MM.1S (cell line): Measurements from ENCODE around the gene GPR153.

Experiments used
- DNase-seq: peaks from one replicate; pipeline ENCODE4 v3.0.0-alpha.2; 2015
- H2AFZ ChIP-seq: fragments of 300-600 bp; sonication (generic); 2 replicates; pipeline ENCODE4 v1.6.0; 2016; ENCODE audit warnings: antibody characterized with exemption, low read length
- H3F3A ChIP-seq: fragments of 300-600 bp; sonication (generic); 2 replicates; pipeline ENCODE4 v1.6.1; 2016; ENCODE audit warnings: mild to moderate bottlenecking, antibody characterized with exemption, low read length, moderate library complexity, mixed read lengths; ENCODE audit not compliant: insufficient read depth
- H3K27ac ChIP-seq: fragments of 300-600 bp; sonication (generic); 2 replicates; pipeline ENCODE4 v1.5.1; 2016; ENCODE audit warnings: mild to moderate bottlenecking, low read length
- H3K27me3 ChIP-seq: fragments of 300-600 bp; sonication (generic); replicated peaks from 2 replicates; pipeline ENCODE4 v1.6.0; 2016; ENCODE audit warnings: low read length; ENCODE audit not compliant: insufficient read depth
- H3K36me3 ChIP-seq: fragments of 300-600 bp; sonication (generic); replicated peaks from 2 replicates; pipeline ENCODE4 v1.6.1; 2016; ENCODE audit warnings: mild to moderate bottlenecking, low read length, mixed read lengths; ENCODE audit not compliant: insufficient read depth
- H3K4me1 ChIP-seq: fragments of 300-600 bp; sonication (generic); 2 replicates; pipeline ENCODE4 v1.6.1; 2016; ENCODE audit warnings: low read length, mixed read lengths
- H3K4me2 ChIP-seq: fragments of 300-600 bp; sonication (generic); 2 replicates; pipeline ENCODE4 v1.6.0; 2016; ENCODE audit warnings: low read depth, low read length
- H3K4me3 ChIP-seq: fragments of 300-600 bp; sonication (generic); 2 replicates; pipeline ENCODE4 v1.5.1; 2016; ENCODE audit warnings: low read length, mixed read lengths
- H3K79me2 ChIP-seq: fragments of 300-600 bp; sonication (generic); 2 replicates; pipeline ENCODE4 v1.6.1; 2016; ENCODE audit warnings: mixed run types, low read length, mixed read lengths
- H3K9ac ChIP-seq: fragments of 300-600 bp; sonication (generic); 2 replicates; pipeline ENCODE4 v1.6.1; 2016; ENCODE audit warnings: low read length, mixed read lengths
- H3K9me2 ChIP-seq: fragments of 300-600 bp; sonication (generic); replicated peaks from 2 replicates; pipeline ENCODE4 v1.6.1; 2016; ENCODE audit warnings: mild to moderate bottlenecking, low read length, mixed read lengths; ENCODE audit not compliant: insufficient read depth
- H3K9me3 ChIP-seq: fragments of 300-600 bp; sonication (generic); replicated peaks from 2 replicates; pipeline ENCODE4 v1.6.1; 2016; ENCODE audit warnings: mild to moderate bottlenecking, low read length, mixed read lengths; ENCODE audit not compliant: insufficient read depth
- H4K20me1 ChIP-seq: fragments of 300-600 bp; sonication (generic); 2 replicates; pipeline ENCODE4 v1.6.1; 2016; ENCODE audit warnings: mild to moderate bottlenecking, low read length, moderate library complexity, mixed read lengths; ENCODE audit not compliant: insufficient read depth
- CTCF ChIP-seq: fragments of 300-600 bp; sonication (generic); IDR thresholded peaks from 2 replicates; pipeline ENCODE4 v1.5.1; 2016; ENCODE audit warnings: antibody characterized with exemption, low read length, mixed read lengths
- EZH2 ChIP-seq: fragments of 300-600 bp; sonication (generic); optimal IDR thresholded peaks from 2 replicates; pipeline ENCODE3; 2017; ENCODE audit warnings: low read depth, mild to moderate bottlenecking, antibody characterized with exemption, low read length, mixed read lengths
- EZH2phosphoT487 ChIP-seq: fragments of 300-600 bp; sonication (generic); IDR thresholded peaks from 2 replicates; pipeline ENCODE4 v1.6.1; 2018; ENCODE audit warnings: antibody characterized with exemption, low read length

Gene GPR153

GRCh38 chr1:6298940-6299465, 38.1 kb upstream of the GPR153 start:
- Histone ChIP-seq H3K36me3 (no peaks in the 10 kb centered on the region), H3K4me3 (no peak overlapping the region), H3K27me3 (no peaks in the 10 kb centered on the region), H3K4me1 (no peaks in the 10 kb centered on the region), H3K4me2 (no peak overlapping the region), H3K9ac (no peak overlapping the region), H3F3A (no peaks in the 10 kb centered on the region), H3K9me3 (no peaks in the 10 kb centered on the region), H3K27ac (no peak overlapping the region), H3K79me2 (no peaks in the 10 kb centered on the region), H2AFZ (no peak overlapping the region), H4K20me1 (no peaks in the 10 kb centered on the region), H3K9me2 (no peaks in the 10 kb centered on the region)
- DNase-seq = no peak
- no peak for TF ChIP-seq EZH2
- TF ChIP-seq CTCF = no peak
- no peak for TF ChIP-seq EZH2phosphoT487

- Histone ChIP-seq H3K4me3 (no peak overlapping the region), H3K27ac (no peak overlapping the region), H2AFZ (no peak overlapping the region), H3K36me3 (no peaks in the 10 kb centered on the region), H3K4me1 (no peaks in the 10 kb centered on the region), H3K9me3 (no peaks in the 10 kb centered on the region), H3K27me3 (no peaks in the 10 kb centered on the region), H3F3A (no peaks in the 10 kb centered on the region), H3K9ac (no peak overlapping the region), H4K20me1 (no peaks in the 10 kb centered on the region), H3K4me2 (no peak overlapping the region), H3K79me2 (no peaks in the 10 kb centered on the region), H3K9me2 (no peaks in the 10 kb centered on the region)
- DNase-seq = no peak
- TF ChIP-seq EZH2phosphoT487 (no peak), CTCF (no peak), EZH2 (no peak)
These were observed 37.6 kb upstream of the GPR153 start for GRCh38 chr1:6298530-6298929.

GRCh38 chr1:6295910-6296309, 35.0 kb upstream of the GPR153 start:
- DNase-seq = no peak
- H3K9ac ChIP-seq = no peak overlapping the region
- H3F3A ChIP-seq = no peaks in the 10 kb centered on the region
- no peaks in the 10 kb centered on the region for H3K36me3 ChIP-seq
- H3K9me2 ChIP-seq = no peaks in the 10 kb centered on the region
- no peak for TF ChIP-seq CTCF
- TF ChIP-seq EZH2 = no peak
- TF ChIP-seq EZH2phosphoT487 = no peak
- no peaks in the 10 kb centered on the region for H3K4me1 ChIP-seq
- H3K9me3 ChIP-seq = no peaks in the 10 kb centered on the region
- H2AFZ ChIP-seq = no peak overlapping the region
- H3K4me2 ChIP-seq = no peak overlapping the region
- H3K4me3 ChIP-seq = no peak overlapping the region
- no peaks in the 10 kb centered on the region for H4K20me1 ChIP-seq
- no peaks in the 10 kb centered on the region for H3K79me2 ChIP-seq
- H3K27me3 ChIP-seq = no peaks in the 10 kb centered on the region
- H3K27ac ChIP-seq = no peak overlapping the region
